HG03159 (cell line): ENCODE measurements around the gene OR8B12.
"Not testable (repeated sequence)": the region's sequence is repeated elsewhere in the genome, so short reads cannot be mapped to it uniquely, and the experiment has no call there.

ENCODE experiments used
- ATAC-seq: cut with Tn5 transposase; IDR thresholded peaks from one replicate; pipeline ENCODE4 v1.9.1; 2021; ENCODE audit warnings: mild to moderate bottlenecking, moderate library complexity; ENCODE audit not compliant: unreplicated experiment

The OR8B12 gene

DNA sequence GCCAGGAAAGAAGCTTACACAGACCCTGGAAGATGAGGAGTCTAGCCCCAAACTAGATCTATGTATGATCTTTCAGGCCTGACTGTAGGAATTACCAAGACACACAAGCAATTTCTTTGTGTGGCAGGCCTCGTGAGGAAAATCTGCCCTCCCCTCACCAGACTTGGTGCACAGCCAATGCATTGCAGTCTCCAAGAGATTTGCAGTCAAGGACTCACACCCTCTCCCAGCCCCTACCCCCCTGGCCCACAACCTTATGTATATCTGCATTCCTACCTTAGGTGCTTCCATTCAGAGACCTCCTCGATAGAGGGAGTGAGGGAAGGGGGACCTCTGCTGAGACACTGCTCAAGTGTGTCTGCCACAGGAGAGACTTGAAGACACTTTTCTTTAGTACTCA lies 9.8 kb downstream of the OR8B12 start:
- no peak for ATAC-seq

DNA sequence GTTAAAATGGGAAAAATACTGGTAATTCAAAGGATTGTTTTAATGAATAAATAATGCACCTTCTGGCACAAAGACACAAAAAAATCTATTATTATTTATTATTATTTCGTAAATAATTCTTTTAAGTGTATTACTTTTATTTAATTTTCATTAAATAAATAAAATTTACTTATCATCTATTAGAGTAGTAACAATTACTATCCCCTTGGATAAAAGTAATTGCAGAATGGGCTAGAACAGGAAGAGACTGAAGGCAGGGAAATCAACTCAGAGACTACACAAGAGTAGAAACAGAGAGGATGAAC lies 23.0 kb downstream of the OR8B12 start:
- ATAC-seq: no peak

DNA sequence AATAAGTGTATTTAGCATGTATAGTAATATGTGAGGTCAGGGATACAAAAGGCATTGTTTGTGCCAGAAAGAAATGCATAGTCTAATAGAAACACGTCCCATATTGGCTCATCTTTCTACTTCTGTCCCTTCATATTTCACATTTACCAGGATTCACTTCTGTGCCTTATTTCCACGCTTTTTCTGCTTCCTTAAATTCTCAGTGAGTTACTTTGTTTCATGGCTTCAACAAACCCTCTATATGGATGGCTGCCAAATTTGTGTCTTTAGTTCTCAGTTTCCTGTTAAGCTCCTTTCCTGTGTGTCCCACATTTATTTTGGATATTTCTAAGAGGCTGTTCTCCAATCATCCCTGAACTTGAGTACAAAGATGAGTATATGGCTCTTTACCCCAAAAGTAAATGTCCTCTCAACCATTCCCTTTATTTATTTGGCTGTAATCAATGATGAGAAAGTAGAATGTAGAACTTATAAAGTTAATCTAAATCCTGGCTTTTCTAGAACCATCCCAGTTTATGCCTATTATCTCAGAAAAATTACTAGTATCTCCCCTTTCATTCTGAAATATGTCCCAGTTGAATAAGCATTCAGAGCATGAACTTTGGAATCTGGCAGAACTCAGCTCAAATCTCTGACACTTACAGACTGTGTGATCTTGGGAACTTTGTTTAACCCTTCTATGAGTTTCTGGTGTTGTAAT lies 23.5 kb downstream of the OR8B12 start:
- no peak for ATAC-seq

DNA sequence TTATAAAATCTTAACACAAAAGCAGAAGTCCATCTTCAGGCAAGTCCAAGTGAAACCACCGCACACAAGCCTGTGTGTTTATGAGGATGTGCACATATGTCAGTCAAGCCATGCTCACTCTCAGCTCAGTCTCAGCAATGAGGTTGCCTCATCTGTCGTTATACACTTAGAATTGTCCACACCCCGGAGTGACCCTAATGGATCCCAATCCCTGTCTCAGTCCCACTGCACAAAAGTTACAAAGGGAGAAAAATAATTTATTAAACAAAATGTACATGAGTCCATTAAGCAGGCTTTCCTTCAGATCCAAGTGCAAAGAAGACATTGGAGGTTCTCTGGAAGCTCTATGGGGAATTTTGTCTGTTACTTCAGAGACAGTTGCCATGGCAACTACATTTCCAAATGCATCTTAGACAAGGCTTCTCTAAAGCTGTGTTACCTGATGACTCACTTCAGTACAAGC lies 24.4 kb downstream of the OR8B12 start:
- ATAC-seq: no peak

DNA sequence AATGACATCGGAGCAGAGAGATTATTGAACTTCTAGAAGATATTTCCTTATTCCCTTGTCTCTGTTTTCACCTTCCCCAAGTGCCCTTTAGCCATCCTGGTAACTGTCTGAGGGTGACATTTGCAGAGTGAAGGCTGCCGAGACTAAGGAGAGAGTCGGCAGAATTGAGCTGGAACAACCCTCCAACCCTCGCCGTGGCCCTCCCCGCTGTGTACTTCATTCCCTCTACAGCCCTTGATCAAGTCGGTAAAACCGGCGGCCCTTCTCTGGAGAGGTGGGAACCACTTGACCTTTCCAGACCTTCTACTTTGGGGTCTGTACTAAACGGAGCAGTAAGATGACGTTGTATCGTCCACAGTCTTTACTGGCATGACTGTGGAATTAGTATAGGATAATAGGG lies 26.1 kb downstream of the OR8B12 start:
- no peak for ATAC-seq

DNA sequence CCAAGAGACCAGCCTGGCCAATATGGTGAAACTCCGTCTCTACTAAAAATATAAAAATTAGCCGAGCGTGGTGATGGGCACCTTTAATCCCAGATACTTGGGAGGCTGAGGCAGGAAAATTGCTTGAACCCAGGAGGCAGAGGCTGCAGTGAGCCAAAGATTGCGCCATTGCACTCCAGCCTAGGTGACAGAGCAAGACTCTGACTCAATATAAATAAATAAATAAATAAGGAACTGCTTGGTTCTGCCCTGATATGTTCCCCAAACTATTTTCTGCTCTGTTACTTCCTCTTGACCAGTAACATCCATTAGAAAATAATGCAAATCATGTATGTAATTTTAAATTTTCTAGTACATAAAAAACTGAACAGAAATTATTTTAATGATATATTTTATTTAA lies 28.8 kb downstream of the OR8B12 start:
- ATAC-seq: not testable (repeated sequence)

DNA sequence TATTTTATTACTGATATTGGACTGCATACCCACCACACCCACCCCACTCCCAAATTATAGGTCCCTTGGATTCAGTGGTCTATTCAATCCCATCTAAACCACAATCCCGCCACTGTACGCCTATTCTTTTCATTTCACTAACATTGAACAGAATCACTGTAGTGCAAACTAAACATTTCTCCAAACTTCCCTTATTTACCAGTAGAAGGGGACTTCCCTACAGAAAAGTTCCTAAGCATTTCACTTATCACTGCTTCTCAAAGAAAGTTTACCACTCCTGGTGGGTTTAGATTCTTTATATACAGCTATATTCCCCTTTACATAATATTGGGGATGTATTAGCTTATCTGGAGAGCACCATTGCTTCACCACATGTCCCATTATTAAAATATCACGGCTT lies 29.3 kb downstream of the OR8B12 start:
- ATAC-seq: no peak

DNA sequence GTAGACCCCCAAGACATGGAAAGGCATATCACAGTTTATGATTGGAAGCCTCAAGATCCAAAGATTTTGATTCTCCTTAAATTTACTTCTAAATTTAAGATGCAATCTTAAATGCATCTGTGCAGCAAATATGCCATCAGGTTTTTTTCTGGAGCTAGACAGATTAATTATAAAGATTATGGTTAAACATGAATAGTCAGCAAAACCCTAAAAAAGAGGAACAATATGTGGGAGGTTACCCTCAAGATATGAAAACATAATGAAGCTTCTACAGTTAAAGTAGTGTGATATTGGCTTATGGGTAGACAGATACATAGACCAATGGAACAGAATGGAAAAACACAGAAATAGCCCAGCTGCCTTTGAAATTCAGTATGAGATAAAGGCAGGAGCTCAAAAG lies 31.7 kb downstream of the OR8B12 start:
- no peak for ATAC-seq

DNA sequence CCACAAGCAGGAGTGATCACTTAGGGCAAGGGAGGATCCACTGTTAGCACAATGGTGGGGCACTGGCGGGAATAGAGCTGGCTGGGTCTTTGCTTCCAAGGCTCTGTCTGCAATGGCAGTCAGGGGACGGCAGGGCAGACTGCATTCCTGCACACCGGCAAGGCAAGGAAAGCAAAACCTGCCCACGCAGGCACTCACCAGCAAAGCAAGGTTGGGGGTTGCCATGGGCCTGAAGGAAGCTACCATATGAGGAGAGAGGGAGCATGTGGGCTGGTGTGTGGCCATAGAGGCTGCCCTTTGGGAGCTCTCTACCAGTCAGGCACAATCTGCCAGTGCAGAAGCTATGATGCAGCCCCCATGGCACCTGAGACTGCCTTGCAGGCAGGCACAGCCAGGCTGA lies 33.2 kb downstream of the OR8B12 start:
- ATAC-seq: no peak

DNA sequence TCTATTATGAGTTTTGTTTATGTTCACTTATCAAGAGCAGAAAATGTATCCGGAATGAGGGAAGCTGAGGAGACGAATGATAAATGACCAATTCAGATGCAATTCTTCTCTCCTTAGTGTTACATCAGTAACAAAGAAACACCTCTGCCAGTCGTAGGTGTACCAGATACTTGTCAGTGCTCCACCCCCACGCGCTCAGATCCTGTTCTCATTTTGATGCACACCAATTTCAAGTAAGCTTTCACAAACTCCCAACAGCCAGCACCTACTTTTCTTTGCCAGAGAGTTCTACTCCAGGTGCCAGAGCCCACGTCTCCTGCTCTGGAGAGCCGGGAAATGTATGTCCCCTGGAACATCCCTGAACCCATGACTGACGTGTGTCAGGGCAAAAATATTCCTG lies 43.7 kb downstream of the OR8B12 start:
- no peak for ATAC-seq

DNA sequence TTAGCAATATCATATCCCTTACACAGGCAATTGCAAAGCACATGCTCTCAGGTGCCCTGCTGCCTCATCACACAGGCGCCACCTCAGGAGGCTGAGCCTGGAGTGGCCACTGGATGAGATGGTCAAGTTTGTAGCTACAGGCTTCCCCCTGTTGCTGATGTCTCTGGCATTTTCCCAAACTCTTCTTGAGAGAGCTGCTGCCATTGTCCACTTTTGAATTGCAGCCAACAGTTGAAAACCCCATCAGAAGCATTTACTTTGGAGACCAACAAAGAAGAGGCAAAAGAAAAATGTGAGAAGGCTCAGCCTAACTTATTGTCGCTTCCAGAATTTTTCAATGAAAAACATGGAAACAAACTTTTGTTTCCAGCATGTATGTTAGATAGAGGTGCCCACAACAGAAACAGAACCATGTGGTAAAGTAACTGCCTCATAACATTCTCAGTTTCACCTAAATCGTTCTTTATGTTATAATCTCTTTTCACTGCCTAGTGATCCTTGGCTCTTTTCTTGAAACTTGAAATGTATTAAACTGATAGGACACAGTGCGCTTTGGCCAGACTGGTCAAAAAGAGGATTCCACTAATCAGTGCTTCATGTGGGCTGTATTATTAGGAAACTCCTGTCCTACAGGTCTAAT lies 50.3 kb downstream of the OR8B12 start:
- no peak for ATAC-seq
